GM15510 (cell line): ENCODE data around the gene TMEM247.

Experiments
- POLR2A ChIP-seq: IDR thresholded peaks from 3 replicates; pipeline ENCODE4 v1.6.1; 2011; ENCODE audit warnings: borderline replicate concordance; ENCODE audit not compliant: insufficient read length; ENCODE audit errors: extremely low read depth

Gene TMEM247

DNA sequence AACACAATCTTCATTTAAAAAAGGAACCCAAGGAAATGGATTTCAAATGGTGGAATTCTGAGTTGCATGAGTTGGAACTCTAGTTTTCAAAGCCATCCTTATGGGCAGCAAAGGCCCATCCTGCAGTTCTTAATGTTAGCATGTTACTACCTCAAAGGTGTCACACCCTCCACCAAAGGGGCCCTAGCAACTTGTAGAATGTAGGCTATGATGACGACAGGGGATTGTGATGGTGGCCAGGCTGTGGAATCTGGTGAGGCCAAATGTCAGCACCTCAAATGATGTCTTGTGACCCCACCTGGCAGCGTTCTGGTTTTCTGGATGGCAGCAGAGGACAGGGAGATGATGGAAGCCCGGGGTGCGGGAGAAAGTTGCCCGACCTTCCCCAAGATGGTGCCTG lies at the start of gene TMEM247:
Gene TMEM247 (plus strand): TSS at position 301 of the 400 bp plus-strand sequence.
- TF ChIP-seq POLR2A: no peak

DNA sequence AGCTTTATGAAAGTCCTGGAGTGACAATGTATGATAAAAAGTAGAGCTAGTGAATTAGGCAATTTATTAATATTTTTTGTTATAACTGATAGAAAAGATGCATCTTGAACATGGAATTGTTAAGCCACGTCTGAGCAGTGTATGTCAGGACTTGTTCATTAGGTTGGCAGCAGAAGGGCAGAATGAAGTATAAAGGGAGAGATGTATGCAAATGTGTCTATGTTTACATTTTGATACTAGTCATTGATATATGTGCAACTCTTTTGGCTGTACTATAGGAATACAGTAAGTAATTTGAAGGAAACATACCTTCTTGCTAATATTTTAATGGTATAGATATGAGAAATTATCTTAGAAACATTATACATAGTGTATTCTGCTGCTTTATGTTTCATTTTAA lies 49.0 kb upstream of the TMEM247 start:
- no peak for TF ChIP-seq POLR2A

DNA sequence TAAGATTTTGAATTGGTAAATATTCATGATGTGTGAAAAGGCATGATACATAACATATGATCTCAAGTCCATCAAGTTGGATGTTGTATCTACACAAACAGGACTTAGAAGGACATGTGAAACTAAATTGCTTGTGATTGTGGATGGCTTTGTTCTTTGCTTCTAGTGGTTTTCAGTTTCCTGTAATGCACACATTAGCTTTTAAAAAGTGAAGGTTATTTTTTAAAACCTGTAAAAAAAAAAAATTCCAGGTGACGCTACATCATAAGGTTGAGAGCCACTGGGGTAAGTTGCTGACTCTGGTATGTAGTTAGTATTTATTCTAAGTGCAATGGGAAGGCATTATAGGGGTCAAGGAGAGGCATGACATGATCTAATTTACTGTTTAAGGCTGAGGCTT lies 48.4 kb upstream of the TMEM247 start:
- TF ChIP-seq POLR2A: no peak

DNA sequence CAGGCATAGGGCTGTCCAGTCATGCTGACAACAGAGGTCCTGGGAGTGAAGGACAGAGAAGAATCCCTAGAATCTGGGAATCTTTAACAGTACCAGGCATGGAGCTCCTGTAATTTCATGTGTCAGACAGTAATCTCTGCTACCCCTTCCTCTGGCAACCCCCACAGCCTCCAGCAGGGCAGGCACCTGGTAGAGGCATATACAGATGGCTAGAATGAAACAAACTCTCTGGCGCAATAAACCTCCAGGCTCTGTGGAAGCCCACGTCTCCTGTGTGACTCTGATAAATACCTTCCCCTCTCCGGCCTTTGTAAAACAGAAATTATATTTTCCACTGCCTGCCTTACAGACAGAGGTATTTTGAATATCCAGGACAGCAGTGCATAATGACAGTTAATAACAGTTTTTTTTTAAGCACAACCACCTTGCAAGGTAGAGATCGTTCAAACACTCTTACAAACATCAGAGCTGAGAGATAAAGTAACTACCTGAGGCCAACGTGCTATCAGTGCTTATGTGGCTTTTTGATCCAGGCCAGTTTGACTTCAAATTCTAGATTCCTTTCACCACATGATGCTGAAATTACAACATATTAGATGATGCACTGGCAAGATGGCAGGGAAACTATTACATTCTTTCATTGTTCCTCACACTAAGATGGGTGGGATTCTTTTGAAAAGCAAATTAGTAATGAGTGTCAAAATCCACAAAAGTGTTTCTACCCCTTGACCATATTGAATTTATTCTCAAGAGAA lies 47.7 kb upstream of the TMEM247 start:
- no peak for TF ChIP-seq POLR2A

DNA sequence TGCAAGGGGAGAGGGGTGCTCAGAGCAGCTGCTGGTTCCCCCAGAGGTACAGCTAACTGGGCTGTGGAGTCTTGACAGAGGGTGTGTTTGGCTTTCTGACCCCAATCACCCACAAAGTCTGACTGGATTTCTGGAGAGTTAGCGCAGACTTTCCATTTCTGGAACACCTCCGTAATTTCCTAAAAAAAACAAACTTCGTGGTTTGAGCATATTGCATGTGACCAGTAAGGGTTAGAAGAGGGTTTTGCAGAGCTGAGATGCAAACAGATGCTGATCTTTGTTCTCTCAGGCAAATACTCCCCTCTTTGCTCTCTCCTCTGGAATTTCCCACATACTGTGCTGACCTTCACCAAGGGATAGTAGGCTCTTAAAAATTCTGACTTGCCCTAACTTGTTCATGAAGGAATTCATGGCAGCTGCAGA lies 44.5 kb upstream of the TMEM247 start:
- no peak for TF ChIP-seq POLR2A

DNA sequence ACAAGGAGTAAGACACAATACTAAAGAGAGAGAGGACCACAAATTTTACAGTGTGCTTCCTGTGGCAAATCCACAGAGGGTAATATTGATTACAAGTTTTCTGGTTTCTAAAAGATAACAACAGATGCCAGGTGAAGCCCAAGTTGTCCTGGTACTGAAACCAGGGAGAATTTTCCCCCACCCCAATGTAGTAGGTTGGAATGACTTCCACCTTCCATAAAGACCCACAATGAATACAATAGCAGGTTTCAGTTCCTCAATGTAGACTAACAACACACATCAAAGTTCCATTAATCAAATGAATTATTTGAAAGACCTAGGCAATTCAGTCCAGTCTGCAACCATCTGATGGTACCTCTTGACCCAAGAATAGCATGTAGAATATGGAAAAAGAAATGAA lies 44.0 kb upstream of the TMEM247 start:
- TF ChIP-seq POLR2A: no peak

DNA sequence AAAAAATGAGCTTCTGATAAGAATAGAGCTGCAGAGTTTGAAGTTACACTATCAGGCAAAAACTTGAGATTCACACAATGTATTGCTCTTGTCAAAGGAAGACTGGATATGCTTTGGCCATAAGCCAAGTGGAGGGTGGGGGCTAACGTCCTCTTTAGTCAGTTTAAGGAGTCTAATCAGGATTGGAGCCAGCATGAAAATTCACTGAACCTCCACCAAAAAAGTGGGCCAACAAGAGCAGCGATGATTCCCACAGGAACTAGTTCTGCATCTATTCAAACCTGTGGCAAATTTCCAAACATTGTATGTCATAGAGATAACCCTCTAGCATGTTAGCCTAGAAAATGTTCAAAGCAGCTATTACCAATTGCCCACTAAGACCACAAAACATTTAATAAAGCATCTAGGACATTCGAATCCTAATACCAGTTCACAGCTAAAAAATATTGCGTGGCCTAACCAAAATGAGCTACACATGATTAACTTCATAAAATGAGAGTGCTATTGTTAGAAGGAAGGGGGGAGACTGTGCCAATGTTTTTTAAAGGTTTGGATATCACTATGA lies 43.5 kb upstream of the TMEM247 start:
- no peak for TF ChIP-seq POLR2A

DNA sequence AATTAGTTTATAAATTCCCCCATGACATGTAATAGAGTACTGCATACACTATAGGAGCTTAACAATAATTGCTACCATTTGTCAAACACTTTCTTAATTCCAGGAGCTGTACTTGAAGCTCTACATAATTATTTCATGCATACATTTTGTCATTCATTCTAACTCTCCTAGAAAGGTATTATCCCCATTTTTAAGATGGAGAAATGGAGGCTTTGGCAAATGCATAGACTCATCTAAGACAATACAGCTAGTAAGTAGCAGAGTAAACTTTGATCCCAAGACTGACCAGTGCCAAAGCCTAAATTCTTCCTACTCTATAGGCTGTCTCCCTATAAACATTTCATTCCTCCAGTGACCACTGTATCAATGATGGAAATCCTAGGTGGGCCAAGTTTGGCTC lies 42.6 kb upstream of the TMEM247 start:
- no peak for TF ChIP-seq POLR2A

DNA sequence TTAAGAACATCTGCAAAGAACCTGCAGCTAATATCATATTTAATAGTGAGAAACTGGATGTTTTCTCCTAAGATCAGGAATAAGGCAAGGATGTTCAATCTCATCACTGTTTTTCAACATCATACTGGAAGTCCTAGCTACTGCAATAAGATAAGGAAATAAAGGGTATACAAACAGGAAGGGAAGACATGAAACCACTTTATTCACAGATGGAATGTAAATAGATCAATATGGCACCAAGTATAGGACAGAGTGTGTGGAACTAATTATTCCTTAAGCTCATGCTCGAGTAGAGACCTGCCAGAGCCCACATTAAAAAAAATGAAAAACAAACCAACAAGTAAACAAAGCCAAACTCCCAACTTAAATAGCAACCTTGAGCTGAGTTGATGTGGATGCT lies 41.3 kb upstream of the TMEM247 start:
- TF ChIP-seq POLR2A: no peak

DNA sequence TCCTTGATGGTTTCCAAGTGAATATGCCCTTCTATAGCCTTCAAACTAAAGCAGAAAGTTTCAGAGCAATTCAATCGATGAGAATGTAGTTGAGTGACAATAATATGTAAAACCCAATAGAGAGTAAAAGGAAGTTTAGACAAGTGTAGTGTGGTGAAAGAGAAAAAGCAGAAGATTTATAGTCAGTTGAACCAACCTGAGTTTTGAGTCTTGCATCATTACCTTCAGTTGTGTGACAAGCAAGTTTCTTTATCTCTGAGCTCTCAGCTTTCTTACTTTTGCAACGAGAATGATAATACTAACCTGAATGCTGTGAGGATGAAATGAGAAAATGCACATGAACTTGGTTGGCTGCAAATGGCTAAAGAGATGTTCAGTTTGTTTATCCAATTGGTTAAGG lies 40.6 kb upstream of the TMEM247 start:
- no peak for TF ChIP-seq POLR2A

DNA sequence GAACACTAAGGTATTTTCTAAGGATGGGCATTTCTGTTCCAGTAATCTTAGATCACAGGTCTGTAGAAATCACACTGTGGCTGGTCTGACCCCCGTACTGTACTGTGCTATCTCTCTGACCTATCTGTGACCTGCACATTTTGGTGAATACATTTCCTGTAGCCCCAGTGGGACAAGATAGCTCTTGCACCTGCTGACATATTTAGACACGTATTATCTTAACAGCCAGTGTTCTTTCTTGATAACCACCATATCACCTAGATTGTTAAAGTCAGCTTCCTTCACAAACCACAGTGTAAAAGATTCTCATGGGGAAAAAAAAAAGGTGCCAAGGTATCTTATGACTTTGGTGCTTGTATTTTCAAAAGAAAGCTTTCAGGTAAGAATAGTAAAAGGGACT lies 39.8 kb upstream of the TMEM247 start:
- TF ChIP-seq POLR2A: no peak

DNA sequence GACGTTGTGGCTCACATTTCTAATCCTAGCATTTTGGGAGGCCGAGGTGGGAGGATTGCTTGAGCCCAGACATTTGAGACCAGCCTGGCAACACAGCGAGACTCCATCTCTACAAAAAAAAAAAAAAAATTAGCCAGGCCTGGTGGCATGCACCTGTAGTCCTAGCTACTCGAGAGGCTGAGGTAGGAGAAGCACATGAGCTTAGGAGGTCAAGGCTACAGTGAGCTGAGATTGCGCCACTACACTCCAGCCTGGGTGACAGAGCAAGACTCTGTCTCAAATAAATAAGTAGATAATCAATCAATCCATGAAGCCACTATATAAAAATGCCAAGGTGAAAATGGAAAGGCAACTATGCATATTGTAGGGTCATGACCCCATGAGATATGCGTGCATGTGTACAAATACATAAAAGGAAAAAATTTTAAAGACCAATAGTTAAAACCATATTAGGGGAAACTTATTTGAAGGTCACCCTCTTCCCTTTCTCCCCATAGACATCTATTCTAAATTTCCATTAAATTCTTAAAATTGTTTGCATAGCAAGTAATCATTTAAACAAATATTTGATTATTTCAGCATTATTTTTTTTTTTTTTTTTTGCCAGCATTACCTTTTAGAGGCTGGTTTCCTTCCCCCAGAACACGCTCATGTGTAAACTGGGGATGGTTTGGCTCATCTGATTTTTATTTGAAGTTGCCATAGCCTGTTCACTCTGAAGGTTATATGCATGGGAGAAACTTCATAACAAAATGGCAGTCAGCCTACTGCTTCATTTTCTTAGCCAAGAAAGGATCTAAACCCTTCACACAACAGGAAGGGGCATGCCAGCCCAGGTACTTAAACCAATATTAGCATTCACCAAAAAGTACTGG lies 37.3 kb upstream of the TMEM247 start:
- no peak for TF ChIP-seq POLR2A

DNA sequence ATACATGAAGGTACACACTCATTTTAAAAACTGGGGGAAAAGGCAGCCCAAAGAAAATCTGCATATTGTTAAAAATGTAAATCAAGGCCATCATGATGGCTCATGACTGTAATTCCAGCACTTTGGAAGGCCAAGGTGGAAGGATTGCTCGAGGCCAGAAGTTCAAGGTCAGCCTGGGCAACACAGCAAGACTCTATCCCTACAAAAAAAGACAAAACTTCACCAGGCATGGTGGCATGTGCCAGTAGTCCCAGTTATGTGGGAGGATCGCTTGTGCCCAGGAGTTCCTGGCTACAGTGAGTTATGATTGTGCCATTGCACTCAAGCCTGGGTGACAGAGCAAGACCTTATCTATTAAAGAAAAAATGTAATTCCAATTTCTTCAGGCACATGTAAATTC lies 34.6 kb upstream of the TMEM247 start:
- no peak for TF ChIP-seq POLR2A

DNA sequence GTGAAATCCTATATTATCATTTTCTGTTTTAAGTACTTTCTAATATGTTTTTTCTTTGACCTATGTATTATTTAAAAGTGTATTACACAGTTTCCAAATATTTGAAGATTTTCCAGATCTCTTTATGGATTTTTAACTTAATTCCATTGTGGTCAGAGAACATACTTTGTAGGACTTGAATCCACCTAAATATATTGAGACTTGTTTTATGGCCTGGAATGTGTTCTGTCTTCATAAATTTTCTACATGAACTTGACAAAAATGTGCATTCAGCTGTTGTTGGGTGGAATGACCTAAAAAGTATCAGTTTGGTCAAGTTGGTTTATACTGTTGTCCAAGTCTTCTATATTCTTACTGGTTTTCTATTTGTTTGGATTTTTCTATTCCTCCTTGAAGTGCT lies 33.8 kb upstream of the TMEM247 start:
- no peak for TF ChIP-seq POLR2A

DNA sequence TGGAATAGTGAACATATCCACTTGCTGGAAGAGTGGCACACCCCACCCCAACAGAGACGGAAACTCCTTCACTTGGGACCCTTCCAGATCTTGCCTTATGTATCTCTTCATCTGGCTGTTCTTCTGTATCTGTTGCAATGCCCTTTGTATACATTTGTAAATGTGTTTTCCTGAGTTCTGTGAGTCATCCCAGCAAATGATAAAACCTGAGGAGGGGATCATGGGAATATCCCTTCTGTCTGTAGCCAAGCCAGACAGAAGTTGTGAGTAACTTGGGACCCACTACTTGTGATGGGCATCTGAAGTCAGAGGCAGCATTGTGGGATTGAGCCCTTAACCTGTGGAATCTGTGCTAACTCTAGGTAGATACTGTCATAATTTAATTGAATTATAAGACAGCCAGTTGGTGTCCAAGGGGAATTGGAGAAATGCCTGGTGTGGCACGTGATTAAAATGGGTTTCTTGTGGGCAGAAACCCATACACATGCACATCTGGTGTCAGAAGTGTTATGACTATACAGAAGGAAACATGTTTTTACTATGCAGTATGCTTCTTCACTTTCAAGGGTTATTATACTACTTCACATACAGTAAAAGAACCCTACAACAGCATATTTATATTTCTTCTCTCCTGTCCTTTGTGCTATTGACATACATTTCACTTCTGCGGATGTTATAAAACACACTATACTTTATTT lies 32.3 kb upstream of the TMEM247 start:
- TF ChIP-seq POLR2A: no peak

DNA sequence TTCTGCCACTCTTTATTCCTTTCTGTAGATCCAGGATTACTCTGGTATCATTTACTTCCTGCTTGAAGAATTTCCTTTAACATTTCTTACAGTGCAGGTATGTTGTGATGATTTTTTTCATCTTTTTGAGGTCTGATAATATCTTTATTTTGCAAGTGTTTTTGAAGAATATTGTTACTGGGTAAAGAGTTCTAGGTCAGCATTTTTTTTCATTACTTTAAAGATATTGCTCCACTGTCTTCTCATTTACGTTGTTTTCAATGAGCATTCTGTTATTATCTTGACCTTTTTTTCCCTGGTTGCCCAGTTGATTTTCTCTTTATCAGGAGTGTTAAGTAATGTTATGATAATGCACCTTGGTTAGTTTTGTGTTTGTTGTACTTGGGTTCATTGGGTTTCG lies 31.7 kb upstream of the TMEM247 start:
- TF ChIP-seq POLR2A: no peak

DNA sequence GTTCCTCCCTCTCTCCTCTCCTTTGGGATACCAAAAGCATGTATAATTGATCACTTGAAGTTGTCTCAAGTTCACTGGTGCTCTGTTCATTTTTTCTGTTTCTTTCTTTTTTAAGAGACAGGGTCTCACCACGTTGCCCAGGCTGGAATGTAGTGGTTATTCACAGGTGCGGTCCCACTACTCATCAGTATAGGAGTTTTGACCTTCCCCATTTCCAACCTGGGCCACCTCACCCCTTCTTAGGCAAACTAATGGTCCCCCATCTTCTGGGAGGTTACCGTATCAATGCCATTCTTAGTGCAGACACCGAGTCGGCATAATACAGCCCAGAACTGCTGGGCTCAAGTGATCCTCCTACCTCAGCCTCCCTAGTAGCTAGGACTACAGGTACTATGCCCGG lies 31.3 kb upstream of the TMEM247 start:
- TF ChIP-seq POLR2A: no peak
